EL (cell line): ENCODE results near the gene BRCA2.
"Not testable (repeated sequence)": the region's sequence is repeated elsewhere in the genome, so short reads cannot be mapped to it uniquely, and the experiment has no call there.

Experiments used
- DNase-seq: peaks from one replicate; pipeline ENCODE4 v3.0.0-alpha.2; 2016

BRCA2 gene

DNA sequence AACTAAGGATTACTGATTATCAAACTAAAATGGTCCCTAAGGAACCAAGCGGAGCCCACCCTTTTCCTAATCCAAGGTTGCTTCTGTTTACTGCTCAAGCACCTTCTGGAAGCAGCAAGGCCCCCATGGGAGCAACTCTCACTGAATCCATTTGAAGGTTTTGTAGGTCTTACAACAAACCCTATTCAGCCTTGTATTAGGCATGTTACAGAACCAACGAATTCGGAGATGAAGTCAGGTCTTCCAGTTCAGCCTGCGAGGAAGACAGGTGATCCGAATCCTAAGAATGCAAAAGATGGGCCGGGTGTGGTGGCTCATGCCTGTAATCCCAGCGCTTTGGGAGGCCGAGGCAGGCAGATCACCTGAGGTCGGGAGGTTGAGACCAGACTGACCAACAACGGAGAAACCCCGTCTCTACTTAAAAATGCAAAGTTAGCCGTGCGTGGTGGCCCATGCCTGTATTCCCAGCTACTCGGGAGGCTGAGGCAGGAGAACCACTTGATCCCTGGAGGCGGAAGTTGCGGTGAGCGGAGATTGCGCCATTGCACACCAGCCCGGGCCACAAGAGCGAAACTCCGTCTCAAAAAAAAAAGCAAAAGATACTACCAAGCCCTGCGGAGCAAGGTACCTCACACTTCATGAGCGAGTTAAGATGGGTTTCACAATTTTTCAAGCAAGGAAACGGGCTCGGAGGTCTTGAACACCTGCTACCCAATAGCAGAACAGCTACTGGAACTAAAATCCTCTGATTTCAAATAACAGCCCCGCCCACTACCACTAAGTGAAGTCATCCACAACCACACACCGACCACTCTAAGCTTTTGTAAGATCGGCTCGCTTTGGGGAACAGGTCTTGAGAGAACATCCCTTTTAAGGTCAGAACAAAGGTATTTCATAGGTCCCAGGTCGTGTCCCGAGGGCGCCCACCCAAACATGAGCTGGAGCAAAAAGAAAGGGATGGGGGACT, 754 bp upstream of the BRCA2 start:
- peak; percentile 63 for DNase-seq

DNA sequence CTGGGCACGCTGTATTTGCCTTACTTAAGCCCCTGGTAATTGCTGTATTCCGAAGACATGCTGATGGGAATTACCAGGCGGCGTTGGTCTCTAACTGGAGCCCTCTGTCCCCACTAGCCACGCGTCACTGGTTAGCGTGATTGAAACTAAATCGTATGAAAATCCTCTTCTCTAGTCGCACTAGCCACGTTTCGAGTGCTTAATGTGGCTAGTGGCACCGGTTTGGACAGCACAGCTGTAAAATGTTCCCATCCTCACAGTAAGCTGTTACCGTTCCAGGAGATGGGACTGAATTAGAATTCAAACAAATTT, 676 bp downstream of the BRCA2 start:
- no peak for DNase-seq

DNA sequence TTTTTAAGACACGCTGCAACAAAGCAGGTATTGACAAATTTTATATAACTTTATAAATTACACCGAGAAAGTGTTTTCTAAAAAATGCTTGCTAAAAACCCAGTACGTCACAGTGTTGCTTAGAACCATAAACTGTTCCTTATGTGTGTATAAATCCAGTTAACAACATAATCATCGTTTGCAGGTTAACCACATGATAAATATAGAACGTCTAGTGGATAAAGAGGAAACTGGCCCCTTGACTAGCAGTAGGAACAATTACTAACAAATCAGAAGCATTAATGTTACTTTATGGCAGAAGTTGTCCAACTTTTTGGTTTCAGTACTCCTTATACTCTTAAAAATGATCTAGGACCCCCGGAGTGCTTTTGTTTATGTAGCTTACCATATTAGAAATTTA, 1.2 kb downstream of the BRCA2 start:
- peak; percentile 4 for DNase-seq

DNA sequence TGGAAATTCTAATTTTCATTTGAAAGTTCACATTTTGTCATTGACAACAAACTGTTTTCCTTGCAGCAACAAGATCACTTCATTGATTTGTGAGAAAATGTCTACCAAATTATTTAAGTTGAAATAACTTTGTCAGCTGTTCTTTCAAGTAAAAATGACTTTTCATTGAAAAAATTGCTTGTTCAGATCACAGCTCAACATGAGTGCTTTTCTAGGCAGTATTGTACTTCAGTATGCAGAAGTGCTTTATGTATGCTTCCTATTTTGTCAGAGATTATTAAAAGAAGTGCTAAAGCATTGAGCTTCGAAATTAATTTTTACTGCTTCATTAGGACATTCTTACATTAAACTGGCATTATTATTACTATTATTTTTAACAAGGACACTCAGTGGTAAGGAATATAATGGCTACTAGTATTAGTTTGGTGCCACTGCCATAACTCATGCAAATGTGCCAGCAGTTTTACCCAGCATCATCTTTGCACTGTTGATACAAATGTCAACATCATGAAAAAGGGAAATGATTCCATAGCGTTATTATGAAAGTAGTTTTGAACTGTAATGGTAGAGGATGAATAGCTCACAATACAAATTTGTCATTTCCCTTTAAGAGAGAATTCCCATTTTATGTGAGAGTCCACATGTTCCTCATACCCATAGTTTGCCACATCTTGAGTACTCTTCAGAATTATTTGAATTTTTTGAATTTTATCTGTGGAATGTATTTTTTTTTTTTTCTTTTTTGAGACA, 2.6 kb downstream of the BRCA2 start:
- DNase-seq = peak; percentile 10

DNA sequence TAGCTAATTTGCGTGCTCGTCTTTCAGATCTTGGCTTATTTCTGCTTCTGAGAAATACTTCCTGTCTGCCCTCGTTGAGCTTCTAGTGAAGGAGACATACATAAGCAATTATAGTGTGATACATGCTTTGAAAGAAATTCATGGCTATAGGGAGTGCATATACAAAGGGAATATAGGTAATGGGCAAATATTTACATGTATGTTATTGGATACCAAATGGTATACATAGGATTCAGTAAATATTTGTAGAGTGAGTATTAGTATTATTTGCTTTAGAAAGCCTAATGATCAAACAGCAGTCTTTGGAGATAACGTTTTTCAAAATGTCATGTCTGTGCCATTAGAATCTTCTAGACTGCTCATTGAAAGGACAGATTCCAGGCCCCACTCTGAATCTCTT, 5.2 kb downstream of the BRCA2 start:
- no peak for DNase-seq

DNA sequence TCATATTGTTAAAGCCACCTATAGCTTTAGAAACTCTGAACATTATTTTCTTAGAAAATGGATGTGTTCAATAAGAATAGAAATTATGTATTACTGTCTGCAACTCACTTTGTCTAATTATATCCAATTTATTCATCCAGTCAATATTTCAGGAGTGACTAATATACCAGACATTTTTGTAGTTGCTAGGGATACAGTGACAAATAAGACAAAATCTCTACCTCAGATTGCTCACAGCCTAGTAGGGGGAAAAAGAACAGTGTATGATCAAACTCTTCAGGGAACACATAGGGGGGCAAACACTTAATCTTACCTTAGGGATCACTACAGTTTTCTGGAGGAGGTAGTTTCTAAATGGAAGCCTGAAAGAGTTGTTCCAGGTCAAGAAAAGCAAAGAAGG, 8.6 kb downstream of the BRCA2 start:
- peak; percentile 70 for DNase-seq

DNA sequence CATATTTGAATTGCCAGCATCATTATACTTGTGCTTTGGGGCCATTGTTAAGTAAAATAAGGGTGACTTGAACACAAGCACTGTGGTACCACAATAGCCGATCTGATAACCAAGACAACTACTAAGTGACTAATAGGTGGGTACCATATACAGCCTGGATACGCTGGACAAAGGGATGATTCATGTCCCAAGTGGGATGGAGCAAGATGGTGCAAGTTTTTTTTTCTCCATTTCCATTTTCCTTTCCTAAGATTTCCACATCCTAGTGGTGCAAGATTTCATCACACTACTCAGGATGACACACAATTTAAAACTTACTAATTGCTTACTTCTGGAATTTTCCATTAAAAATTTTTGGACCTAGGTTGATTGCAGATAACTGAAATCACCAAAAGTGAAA, 15.1 kb downstream of the BRCA2 start:
- peak; percentile 63 for DNase-seq

DNA sequence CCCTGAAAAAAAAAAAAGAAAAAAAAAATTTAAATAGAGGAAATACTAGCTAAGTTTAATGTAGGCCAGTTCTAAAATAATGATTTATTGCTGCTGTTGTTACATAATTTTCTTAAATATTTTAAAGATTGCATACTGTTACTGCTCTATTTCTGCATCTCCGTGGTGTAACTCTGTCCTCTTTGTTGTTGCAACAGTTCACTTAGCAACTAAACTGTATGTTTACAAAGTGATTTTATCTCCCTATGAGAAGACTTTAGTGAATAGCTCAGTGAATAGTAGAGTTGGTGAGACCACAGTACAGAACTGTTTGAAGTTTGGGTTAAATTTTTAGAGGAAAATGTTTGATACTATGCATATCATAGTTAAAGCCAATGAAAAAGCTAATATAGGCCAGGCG, 19.4 kb downstream of the BRCA2 start:
- no peak for DNase-seq

DNA sequence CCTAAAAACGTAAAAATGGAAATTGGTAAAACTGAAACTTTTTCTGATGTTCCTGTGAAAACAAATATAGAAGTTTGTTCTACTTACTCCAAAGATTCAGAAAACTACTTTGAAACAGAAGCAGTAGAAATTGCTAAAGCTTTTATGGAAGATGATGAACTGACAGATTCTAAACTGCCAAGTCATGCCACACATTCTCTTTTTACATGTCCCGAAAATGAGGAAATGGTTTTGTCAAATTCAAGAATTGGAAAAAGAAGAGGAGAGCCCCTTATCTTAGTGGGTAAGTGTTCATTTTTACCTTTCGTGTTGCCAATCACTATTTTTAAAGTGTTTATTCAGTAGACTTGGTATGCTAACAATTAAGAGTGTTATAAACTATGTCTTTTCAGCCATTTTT, 25.6 kb downstream of the BRCA2 start:
- DNase-seq = no peak

DNA sequence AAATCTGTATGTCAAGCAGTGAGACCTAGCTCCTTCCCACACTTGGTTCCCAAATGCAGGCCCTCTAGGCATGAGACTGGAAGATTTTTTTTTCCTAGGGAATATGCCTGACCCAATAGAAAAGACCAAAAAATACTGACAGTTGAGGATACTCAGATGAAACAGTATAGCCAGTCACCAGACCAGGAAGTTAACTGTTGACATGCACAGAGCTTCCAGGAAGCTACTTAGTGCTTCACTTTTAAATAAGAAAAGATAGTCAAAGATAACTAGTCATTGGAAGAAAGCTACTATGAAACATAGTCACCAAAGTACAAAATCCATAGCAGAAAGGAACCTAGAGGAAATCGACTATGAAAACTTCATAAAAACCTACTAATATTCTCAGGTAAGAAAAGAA, 32.3 kb downstream of the BRCA2 start:
- DNase-seq = no peak

DNA sequence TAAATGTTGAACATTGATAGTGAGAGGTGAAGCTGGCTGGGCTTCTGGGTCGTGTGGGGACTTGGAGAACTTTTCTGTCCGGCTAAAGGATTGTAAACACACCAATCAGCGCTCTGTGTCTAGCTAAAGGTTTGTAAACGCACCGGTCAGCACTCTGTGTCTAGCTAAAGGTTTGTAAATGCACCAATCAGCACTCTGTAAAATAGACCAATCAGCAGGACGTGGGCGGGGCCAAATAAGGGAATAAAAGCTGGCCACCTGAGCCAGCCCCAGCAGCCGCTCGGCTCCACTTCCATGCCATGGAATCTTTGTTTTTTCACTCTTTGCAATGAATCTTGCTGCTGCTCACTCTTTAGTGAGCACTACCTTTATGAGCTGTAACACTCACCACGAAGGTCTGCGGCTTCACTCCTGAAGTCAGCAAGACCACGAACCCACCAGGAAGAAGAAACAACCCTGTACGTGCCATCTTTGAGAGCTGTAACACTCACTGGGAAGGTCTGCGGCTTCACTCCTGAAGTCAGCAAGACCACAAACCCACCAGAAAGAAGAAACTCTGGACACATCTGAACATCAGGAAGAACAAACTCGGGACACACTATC, 35.6 kb downstream of the BRCA2 start:
- DNase-seq = not testable (repeated sequence)

DNA sequence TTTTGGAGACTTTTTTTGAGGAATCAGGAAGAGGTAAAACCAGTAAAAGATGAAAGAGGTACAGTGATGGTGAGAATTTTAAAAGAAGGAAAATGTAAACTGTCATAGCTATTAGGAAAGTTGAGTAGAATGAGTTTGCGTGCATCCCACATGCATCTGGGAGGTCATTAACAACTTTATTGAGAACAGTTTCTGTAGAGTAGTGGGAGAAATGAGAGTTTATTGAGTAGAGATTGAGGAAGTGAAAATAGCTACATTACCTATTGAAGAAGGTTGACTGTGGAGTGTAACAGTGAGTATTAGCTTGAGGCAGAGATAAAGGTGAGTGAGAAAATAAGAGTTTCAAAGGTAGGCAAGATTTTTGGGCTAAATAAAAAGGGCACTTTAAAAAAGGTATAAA, 38.7 kb downstream of the BRCA2 start:
- DNase-seq = no peak

DNA sequence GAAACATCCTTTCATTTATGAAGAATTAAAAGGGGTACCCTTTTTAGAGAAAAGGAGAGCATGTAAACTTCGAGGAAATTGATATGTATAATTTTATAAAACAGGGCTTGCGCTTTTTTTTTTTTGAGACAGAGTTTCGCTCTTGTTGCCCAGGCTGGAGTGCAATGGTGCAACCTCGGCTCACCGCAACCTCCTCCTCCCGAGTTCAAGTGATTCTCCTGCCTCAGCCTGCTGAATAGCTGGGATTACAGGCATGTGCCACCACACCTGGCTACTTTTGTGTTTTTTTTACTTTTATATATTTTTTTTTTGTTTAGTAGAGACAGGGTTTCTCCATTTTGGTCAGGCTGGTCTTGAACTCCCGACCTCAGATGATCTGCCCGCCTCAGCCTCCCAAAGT, 40.6 kb downstream of the BRCA2 start:
- DNase-seq = not testable (repeated sequence)

DNA sequence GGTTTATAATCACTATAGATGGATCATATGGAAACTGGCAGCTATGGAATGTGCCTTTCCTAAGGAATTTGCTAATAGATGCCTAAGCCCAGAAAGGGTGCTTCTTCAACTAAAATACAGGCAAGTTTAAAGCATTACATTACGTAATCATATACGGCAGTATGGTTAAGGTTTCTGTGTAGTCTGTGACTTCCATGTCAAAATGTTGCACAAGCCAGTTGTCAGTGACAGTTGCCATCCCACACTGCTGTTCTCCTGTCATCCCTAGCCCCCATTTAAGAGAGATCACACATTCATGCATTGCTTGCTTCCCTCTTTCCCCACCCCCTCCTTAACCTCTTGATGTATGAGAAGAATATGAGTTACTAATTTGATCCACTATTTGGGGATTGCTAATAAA, 47.3 kb downstream of the BRCA2 start:
- no peak for DNase-seq

DNA sequence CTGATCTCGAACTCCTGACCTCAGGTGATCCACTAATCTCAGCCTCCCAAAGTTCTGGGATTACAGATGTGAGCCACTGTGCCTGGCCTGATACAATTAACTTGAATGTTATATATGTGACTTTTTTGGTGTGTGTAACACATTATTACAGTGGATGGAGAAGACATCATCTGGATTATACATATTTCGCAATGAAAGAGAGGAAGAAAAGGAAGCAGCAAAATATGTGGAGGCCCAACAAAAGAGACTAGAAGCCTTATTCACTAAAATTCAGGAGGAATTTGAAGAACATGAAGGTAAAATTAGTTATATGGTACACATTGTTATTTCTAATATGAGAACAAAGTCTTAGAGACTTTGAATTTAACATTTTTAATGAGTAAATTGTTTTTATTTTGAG, 55.5 kb downstream of the BRCA2 start:
- DNase-seq = no peak

DNA sequence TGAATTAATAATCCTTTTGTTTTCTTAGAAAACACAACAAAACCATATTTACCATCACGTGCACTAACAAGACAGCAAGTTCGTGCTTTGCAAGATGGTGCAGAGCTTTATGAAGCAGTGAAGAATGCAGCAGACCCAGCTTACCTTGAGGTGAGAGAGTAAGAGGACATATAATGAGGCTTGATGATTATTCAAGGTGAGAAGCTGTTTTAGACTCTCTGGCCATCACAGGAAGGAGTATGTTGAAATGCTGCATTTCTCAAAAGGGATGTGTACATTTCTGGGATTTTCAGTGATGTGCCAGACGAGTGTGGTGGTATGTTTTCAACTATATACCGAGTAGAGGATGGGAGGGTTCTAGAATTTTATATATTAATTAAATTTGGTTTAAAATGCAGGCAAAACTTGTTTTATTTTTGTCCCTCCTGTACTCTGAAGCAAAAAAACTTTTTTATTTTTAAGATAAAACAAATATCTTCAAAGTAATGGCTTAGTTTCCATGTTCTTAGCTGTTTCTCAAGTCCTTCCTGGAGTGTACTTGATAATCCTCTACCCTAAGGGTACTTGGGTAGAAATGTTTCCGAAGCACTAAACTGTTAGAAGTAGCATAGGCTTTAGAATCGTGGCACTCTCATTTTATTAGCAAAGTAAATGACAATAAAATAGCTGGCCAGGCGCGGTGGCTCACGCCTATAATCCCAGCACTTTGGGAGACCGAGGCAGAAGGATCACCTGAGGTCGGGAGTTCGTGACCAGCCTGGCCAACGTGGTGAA, 61.5 kb downstream of the BRCA2 start:
- DNase-seq = no peak

DNA sequence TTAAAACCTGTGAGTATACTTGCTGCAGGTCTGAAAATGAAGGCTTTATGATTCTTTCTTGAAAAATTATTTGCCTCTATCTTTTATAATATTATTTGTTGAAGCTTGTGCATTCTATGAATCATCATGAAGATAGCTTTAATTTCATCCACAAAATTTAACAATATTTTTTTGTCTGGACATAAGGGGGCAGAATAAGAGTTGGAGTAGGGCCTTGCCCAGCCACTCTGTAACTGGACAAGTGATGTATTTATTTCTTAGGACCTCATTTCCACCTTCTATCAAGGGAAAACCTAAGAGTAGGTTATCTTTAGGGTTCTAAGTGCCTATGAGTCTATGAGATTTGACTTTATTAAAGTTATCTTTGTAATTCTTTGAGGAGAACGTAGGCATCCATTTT, 62.7 kb downstream of the BRCA2 start:
- no peak for DNase-seq

DNA sequence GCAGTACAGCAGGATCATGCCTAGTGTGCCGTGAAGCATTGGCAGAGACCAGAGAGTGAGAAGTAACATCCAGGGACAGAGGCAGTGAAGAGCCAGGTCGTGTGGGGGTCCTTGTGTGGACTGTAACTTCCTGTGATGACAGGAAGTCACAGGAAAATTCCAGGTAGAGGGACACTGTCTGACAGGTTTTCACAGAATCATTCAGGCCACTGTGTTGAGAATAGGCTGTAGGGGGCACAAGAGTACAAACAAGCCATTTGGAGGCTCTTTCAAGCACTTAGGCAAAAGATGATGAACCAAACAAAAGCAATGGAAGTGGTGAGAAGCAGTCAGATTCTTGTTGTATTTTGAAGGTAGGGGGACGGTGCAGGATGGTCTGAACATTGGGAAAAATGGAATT, 66.2 kb downstream of the BRCA2 start:
- DNase-seq = peak; percentile 2

DNA sequence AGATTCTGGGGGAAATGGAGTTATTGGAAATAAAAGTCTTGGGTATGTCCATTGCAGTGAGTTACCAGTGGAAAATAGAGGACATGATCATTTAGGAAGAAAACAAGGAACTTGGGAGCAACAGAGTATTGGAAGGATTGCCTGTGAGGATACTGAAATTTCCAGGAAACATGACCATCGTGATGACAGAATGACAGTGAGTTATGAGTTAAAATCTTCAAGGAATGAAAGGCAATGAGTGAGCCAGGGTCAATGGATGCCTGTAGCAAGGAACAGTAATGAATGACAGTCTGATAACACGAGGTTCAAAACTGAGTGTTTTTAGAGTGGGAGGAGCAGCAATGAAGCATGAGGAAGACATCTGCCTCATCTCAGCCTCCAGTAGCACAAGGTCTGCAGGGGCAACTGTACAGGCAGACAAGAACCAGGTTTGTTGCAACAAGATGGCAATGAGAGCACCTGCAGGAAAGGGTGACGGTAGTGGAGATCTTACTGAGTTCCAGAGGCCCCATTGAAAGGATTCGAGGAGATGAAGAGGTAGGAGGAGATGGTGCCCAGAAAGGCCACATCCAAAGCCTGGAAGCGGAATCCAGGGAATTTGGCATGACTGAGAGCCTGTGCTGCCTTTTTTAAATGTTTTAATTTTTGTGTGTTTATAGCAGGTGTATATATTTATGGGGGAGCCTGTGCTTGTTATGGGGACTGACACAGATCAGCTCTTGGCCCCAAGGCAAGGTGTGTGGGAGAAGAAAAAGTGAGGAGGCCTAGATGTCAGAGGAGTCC, 68.7 kb downstream of the BRCA2 start:
- no peak for DNase-seq

DNA sequence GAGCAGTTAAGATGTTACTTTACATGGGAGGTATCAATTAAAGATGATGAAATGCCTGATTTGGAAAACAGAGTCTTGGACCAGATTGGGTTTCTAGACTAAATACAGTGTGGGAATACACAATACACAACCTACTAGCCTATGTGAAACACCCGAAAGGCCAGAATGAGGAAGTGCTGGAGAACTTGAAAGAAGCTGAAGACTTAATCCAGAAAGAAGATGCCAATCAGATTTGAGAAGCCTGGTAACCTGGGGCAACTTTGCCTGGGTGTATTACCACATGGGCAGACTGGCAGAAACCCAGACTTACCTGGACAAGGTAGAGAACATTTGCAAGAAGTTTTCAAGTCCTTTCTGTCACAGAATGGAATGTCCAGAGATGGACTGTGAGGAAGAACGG, 69.4 kb downstream of the BRCA2 start:
- no peak for DNase-seq

DNA sequence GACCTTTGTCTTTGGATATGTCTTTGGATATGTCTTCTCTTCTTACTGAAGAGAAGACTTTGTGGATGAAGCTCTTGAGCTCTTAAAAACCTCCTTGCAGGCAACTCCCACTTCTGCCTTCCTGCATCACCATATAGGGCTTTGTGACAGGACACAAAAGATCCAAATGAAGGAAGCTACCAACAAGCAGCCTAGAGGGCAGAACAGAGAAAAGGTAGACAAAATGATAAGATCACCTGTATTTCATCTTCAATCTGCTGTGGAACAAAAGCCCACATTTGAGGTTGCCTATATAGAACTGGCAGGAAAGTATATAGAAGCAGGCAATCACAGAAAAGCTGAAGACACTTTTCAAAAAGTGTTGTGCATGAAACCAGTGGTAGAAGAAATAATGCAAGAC, 70.1 kb downstream of the BRCA2 start:
- DNase-seq = no peak

DNA sequence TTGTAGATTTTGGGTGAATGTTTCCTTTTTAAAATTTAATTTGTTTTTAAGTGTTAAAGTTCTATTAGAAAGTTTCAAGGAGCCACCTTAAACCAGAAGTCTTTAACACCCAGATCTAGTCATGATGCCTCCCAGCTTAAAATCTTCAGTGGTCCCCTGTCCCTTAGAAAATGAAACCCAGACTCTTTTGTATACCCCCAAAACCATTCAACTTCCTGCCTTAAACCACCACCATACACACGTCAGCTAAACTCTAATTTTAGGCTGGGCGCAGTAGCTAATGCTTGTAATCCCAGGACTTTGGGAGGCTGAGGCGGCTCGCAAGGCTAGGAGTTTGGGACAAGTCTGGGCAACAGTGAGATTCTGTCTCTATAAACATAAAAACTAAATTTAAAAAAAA, 74.7 kb downstream of the BRCA2 start:
- DNase-seq = no peak
